ENCODE measurements around the gene ASAP2.

GRCh38 chr2:9232886-9233285 lies 26.3 kb downstream of the ASAP2 start:
- TF ChIP-seq POLR2A (IDR thresholded peaks at IDR 0.05; ENCODE audit: low read depth, low read length), result no peak
- TF ChIP-seq POLR2AphosphoS5 (IDR thresholded peaks at IDR 0.05; ENCODE audit: low read depth, low read length), result no peak
- TF ChIP-seq TAF1 (IDR thresholded peaks at IDR 0.05; ENCODE audit: borderline replicate concordance, low read depth, low read length), result no peak
